NCI-H2171 (cell line): ENCODE measurements around the gene OR2T5.
"Not testable (repeated sequence)": the region's sequence is repeated elsewhere in the genome, so short reads cannot be mapped to it uniquely, and the experiment has no call there.

Experiments used
- DNase-seq: peaks from one replicate; lab custom pipeline; 2025; lab: John Stamatoyannopoulos, UW

OR2T5 gene

GRCh38 chr1:248507773-248508172, 19.4 kb downstream of the OR2T5 start, which contains the start of gene OR2G6:
TSS of gene OR2G6 (plus strand) at chr1:248508073. CDS start at chr1:248521647, 13,574 bp downstream.
- not testable (repeated sequence) for DNase-seq

GRCh38 chr1:248510217-248510616, 21.8 kb downstream of the OR2T5 start:
- DNase-seq: not testable (repeated sequence)

DNA sequence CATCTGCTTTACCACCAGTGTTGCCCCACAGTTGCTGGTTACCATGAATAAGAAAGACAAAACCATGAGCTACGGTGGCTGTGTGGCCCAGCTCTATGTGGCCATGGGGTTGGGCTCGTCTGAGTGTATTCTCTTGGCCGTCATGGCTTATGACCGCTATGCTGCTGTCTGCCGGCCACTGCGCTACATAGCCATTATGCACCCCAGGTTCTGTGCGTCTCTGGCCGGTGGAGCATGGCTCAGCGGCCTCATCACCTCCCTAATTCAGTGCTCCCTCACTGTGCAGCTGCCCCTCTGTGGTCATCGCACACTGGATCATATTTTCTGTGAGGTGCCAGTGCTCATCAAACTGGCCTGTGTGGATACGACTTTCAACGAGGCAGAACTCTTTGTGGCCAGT, 33.5 kb downstream of the OR2T5 start:
- DNase-seq: no peak

- not testable (repeated sequence) for DNase-seq
Measured at GRCh38 chr1:248537449-248537848, 49.1 kb downstream of the OR2T5 start.
